CD4-positive, alpha-beta T cell treated with Interleukin-12 subunit alpha and Interleukin-12 subunit beta, for 1 hour (primary cell): Measurements from ENCODE around the gene AMBRA1.

ENCODE experiments used
- DNase-seq: peaks from one replicate; pipeline ENCODE4 v3.0.0-alpha.2; 2020

The AMBRA1 gene

GRCh38 chr11:46471943-46472661 is 121.7 kb downstream of the AMBRA1 start:
- DNase-seq = no peak

- no peak for DNase-seq
These were observed 123.9 kb downstream of the AMBRA1 start for GRCh38 chr11:46469926-46470325.

GRCh38 chr11:46465683-46466082 is 128.1 kb downstream of the AMBRA1 start:
- no peak for DNase-seq

- DNase-seq = no peak
These were observed 130.0 kb downstream of the AMBRA1 start for GRCh38 chr11:46463701-46464421.

- DNase-seq = no peak
These were observed 132.3 kb downstream of the AMBRA1 start for GRCh38 chr11:46461461-46461927.

GRCh38 chr11:46458491-46458890 is 135.3 kb downstream of the AMBRA1 start:
- DNase-seq = no peak

- no peak for DNase-seq
These were observed 136.0 kb downstream of the AMBRA1 start for GRCh38 chr11:46457659-46458424.

- no peak for DNase-seq
These were observed 136.8 kb downstream of the AMBRA1 start for GRCh38 chr11:46457021-46457420.

- DNase-seq = no peak
These were observed 137.4 kb downstream of the AMBRA1 start for GRCh38 chr11:46456269-46457001.

- no peak for DNase-seq
These were observed 138.0 kb downstream of the AMBRA1 start for GRCh38 chr11:46455834-46456233.

- DNase-seq = no peak
These were observed 140.8 kb downstream of the AMBRA1 start for GRCh38 chr11:46452918-46453517.

GRCh38 chr11:46451759-46452158 is 142.1 kb downstream of the AMBRA1 start:
- DNase-seq = no peak

GRCh38 chr11:46450846-46451477 is 142.9 kb downstream of the AMBRA1 start:
- DNase-seq = no peak

- no peak for DNase-seq
These were observed 146.3 kb downstream of the AMBRA1 start for GRCh38 chr11:46447544-46447943.

GRCh38 chr11:46445920-46446771 is 147.7 kb downstream of the AMBRA1 start:
- no peak for DNase-seq

GRCh38 chr11:46445192-46445919 is 148.5 kb downstream of the AMBRA1 start:
- DNase-seq = no peak

- DNase-seq = no peak
These were observed 149.5 kb downstream of the AMBRA1 start for GRCh38 chr11:46444305-46444704.

GRCh38 chr11:46438211-46438610 is 155.6 kb downstream of the AMBRA1 start:
- no peak for DNase-seq

- no peak for DNase-seq
These were observed 156.6 kb downstream of the AMBRA1 start for GRCh38 chr11:46437122-46437689.

- no peak for DNase-seq
These were observed 157.7 kb downstream of the AMBRA1 start for GRCh38 chr11:46436113-46436512.
